Mesenchymal stem cell (in vitro differentiated cells and primary cell): ENCODE results near the gene MAPK7.
A peak's percentile ranks its signal among the peaks of the same experiment; 100 is the strongest.

Experiments used
- DNase-seq: peaks from one replicate; pipeline ENCODE4 v3.0.0-alpha.2; 2013
- H2AFZ ChIP-seq: one replicate; pipeline ENCODE4 v1.6.1; 2013; ENCODE audit warnings: low read depth, mild to moderate bottlenecking, control low read depth, inconsistent platforms, low read length, moderate library complexity
- H2AK5ac ChIP-seq: 2 replicates; pipeline ENCODE4 v1.6.1; 2013; ENCODE audit warnings: low read length, moderate library complexity, mild to moderate bottlenecking, inconsistent platforms; ENCODE audit not compliant: severe bottlenecking
- H2BK120ac ChIP-seq: one replicate; pipeline ENCODE4 v1.6.1; 2013; ENCODE audit warnings: low read depth, mild to moderate bottlenecking, inconsistent platforms, low read length, moderate library complexity
- H2BK12ac ChIP-seq, 2 experiments: one replicate each; pipeline ENCODE4 v1.6.1; 2013; ENCODE audit warnings: inconsistent platforms in 2 of 2, low read length in 2 of 2, mild to moderate bottlenecking in 2 of 2, moderate library complexity in 2 of 2, control low read depth in 1 of 2
- H2BK15ac ChIP-seq: one replicate; pipeline ENCODE4 v1.6.1; 2013; ENCODE audit warnings: mild to moderate bottlenecking, low read depth, inconsistent platforms; ENCODE audit not compliant: poor library complexity, severe bottlenecking
- H2BK5ac ChIP-seq: 2 replicates; pipeline ENCODE4 v1.6.1; 2013; ENCODE audit warnings: low read depth, mild to moderate bottlenecking, low read length, control low read depth, inconsistent platforms; ENCODE audit not compliant: poor library complexity, severe bottlenecking
- H3K14ac ChIP-seq, 2 experiments: one replicate each; pipeline ENCODE4 v1.6.1; 2013; ENCODE audit warnings: inconsistent platforms in 2 of 2, low read length in 2 of 2, control low read depth in 1 of 2, mild to moderate bottlenecking in 1 of 2, moderate library complexity in 1 of 2
- H3K18ac ChIP-seq, 2 experiments: one replicate each; pipeline ENCODE4 v1.6.1; 2013; ENCODE audit warnings: inconsistent platforms in 2 of 2, low read length in 2 of 2, control low read depth in 1 of 2, low read depth in 1 of 2, mild to moderate bottlenecking in 1 of 2
- H3K23ac ChIP-seq, 2 experiments: one replicate each; pipeline ENCODE4 v1.6.1; 2013; ENCODE audit warnings: inconsistent platforms in 2 of 2, low read length in 2 of 2, mild to moderate bottlenecking in 2 of 2, moderate library complexity in 2 of 2, control low read depth in 1 of 2
- H3K27ac ChIP-seq: 2 replicates; pipeline ENCODE4 v1.5.1; 2013; ENCODE audit warnings: mild to moderate bottlenecking, moderate library complexity, low read length, control low read depth, inconsistent platforms; ENCODE audit not compliant: poor library complexity, severe bottlenecking
- H3K27me3 ChIP-seq, 2 experiments: 2 replicates each; pipeline versions ENCODE4 v1.6.1 to v1.7.0; 2013; ENCODE audit warnings: low read length in 2 of 2, mild to moderate bottlenecking in 2 of 2, moderate library complexity in 2 of 2, control low read depth in 1 of 2, inconsistent platforms in 1 of 2; ENCODE audit not compliant: control insufficient read depth in 1 of 2, insufficient read depth in 1 of 2
- H3K36me3 ChIP-seq, 2 experiments: 2 replicates each; pipeline versions ENCODE4 v1.6.1 to v1.7.0; 2013; ENCODE audit warnings: low read length in 2 of 2, control low read depth in 1 of 2, inconsistent platforms in 1 of 2, low read depth in 1 of 2, mild to moderate bottlenecking in 1 of 2; ENCODE audit not compliant: insufficient read depth in 2 of 2, control insufficient read depth in 1 of 2
- H3K4ac ChIP-seq, 2 experiments: one replicate each; pipeline ENCODE4 v1.6.1; 2013; ENCODE audit warnings: inconsistent platforms in 2 of 2, low read length in 2 of 2, mild to moderate bottlenecking in 2 of 2, moderate library complexity in 2 of 2, control low read depth in 1 of 2, low read depth in 1 of 2
- H3K4me1 ChIP-seq: 2 replicates; pipeline ENCODE4 v1.6.1; 2013; ENCODE audit warnings: low read depth, low read length, control low read depth; ENCODE audit not compliant: control insufficient read depth, insufficient read depth
- H3K4me2 ChIP-seq: 2 replicates; pipeline ENCODE4 v1.6.1; 2013; ENCODE audit warnings: low read length, mild to moderate bottlenecking, inconsistent platforms; ENCODE audit not compliant: poor library complexity, severe bottlenecking
- H3K4me3 ChIP-seq, 2 experiments: 2 replicates each; pipeline versions ENCODE4 v1.5.1 to v1.7.0; 2013; ENCODE audit warnings: low read length in 2 of 2, mild to moderate bottlenecking in 2 of 2, control low read depth in 1 of 2, low read depth in 1 of 2; ENCODE audit not compliant: insufficient read depth in 1 of 2
- H3K79me1 ChIP-seq: replicated peaks from 2 replicates; pipeline ENCODE4 v1.6.1; 2013; ENCODE audit warnings: mild to moderate bottlenecking, control low read depth, low read length, inconsistent platforms; ENCODE audit not compliant: poor library complexity, severe bottlenecking
- H3K9ac ChIP-seq: 2 replicates; pipeline ENCODE4 v1.7.0; 2013; ENCODE audit warnings: mild to moderate bottlenecking, low read length, moderate library complexity
- H3K9me3 ChIP-seq: 2 replicates; pipeline ENCODE4 v1.7.0; 2013; ENCODE audit warnings: mild to moderate bottlenecking, low read length; ENCODE audit not compliant: control insufficient read depth
- H4K8ac ChIP-seq: one replicate; pipeline ENCODE4 v1.6.1; 2013; ENCODE audit warnings: inconsistent platforms, mild to moderate bottlenecking, low read length, moderate library complexity
- H4K91ac ChIP-seq: one replicate; pipeline ENCODE4 v1.6.1; 2013; ENCODE audit warnings: mild to moderate bottlenecking, low read length, inconsistent platforms
- WGBS: methylation state at CpG from one replicate; pipeline ENCODE4 v1.1.7; 2013; ENCODE audit warnings: mixed read lengths; 5-methylcytosine and 5-hydroxymethylcytosine counted together

MAPK7 gene

DNA sequence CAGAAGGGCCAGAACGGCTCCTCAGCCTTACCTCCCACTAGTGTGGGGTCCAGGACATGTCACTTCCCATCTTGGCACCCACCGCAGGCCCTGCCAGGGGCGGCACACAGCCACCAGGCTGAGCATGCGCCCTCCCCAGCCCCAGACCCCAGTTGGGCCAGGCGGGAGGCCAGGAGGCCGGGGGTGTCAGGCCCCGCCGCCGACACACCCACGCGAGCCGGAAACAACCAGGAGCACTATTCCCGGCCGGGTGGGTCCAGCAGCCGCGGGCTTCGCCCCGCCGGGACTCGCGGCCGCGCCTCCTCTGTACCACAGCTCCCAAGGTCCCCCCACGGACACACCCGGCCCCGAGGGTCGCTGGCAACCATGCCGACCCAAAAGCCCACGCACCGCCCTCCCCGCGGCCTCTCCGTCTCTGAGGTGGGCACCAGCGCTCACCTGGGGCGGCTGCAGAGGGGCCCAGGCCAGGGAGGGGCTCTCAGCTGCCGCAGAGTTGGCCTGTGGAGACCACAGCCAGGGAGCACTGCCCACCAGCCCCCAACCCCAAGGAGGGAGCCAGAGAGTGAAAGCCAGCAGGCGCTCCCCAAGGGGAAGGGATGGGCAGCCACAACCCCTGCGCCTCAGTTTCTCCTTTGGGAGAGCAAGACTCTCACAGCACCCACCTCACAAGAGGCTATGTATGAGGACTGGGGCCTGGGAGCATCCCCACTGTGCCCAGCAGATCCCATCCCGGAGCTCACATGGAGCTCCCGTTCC, 33.8 kb upstream of the MAPK7 start:
- Histone ChIP-seq H3K4me3 (no peak overlapping the region), H4K91ac (no peak overlapping the region), H3K4ac (no peak overlapping the region), H3K23ac (no peak overlapping the region), H3K4me2 (no peak overlapping the region), H3K36me3 (peaks cover 0 to 24% of the 10 kb centered on the region in 2 experiments), H3K9ac (no peak overlapping the region), H3K14ac (no peak overlapping the region), H2BK120ac (no peak overlapping the region), H2BK5ac (no peak overlapping the region), H2BK15ac (peak overlapping the region; percentile 60), H3K27me3 (no peaks in the 10 kb centered on the region), H3K4me1 (peaks cover 38% of the 10 kb centered on the region), H3K27ac (no peak overlapping the region), H3K9me3 (no peaks in the 10 kb centered on the region), H4K8ac (no peak overlapping the region), H2AK5ac (no peak overlapping the region), H3K18ac (no peak overlapping the region), H2AFZ (no peak overlapping the region), H3K79me1 (no peaks in the 10 kb centered on the region), H2BK12ac (no peak overlapping the region)
- no peak for DNase-seq
- 98% methylated on average over 39 of the region's 40 CpGs for WGBS

DNA sequence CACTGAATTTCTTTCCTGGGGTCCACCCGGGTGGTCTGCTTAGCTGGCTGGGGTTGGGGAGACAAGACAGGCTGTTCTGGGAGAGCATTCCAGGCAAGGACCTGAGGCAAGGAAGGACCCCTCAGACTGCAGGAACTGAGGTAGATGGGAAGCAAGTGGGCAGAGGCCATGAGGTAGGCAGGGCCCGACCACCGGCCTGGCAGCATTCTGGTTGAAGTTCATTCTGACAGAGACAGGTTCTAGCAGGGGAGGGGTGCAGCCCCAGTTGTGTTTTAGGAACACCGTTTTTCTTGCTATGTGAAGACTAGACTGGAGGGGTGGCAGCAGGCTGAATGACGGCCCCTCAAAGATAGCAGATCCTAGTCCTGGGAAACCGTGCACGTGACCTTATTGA, 33.2 kb upstream of the MAPK7 start:
- H3K4me2 ChIP-seq: no peak overlapping the region
- H3K9me3 ChIP-seq: no peaks in the 10 kb centered on the region
- H2BK12ac ChIP-seq: no peak overlapping the region
- H3K27ac ChIP-seq: no peak overlapping the region
- no peak overlapping the region for H4K8ac ChIP-seq
- H3K27me3 ChIP-seq: no peaks in the 10 kb centered on the region
- no peak overlapping the region for H2AK5ac ChIP-seq
- WGBS: 96% methylated on average over 7 of the region's 7 CpGs
- no peak overlapping the region for H3K4me3 ChIP-seq
- H3K79me1 ChIP-seq: no peaks in the 10 kb centered on the region
- no peak overlapping the region for H2BK15ac ChIP-seq
- H3K4ac ChIP-seq: no peak overlapping the region
- no peak overlapping the region for H2AFZ ChIP-seq
- no peak overlapping the region for H3K23ac ChIP-seq
- H3K4me1 ChIP-seq: peaks cover 37% of the 10 kb centered on the region
- H3K14ac ChIP-seq: no peak overlapping the region
- H2BK120ac ChIP-seq: no peak overlapping the region
- H3K18ac ChIP-seq: no peak overlapping the region
- no peak overlapping the region for H3K9ac ChIP-seq
- no peak for DNase-seq
- peaks cover 0 to 24% of the 10 kb centered on the region in 2 experiments for H3K36me3 ChIP-seq
- H2BK5ac ChIP-seq: no peak overlapping the region
- H4K91ac ChIP-seq: no peak overlapping the region

DNA sequence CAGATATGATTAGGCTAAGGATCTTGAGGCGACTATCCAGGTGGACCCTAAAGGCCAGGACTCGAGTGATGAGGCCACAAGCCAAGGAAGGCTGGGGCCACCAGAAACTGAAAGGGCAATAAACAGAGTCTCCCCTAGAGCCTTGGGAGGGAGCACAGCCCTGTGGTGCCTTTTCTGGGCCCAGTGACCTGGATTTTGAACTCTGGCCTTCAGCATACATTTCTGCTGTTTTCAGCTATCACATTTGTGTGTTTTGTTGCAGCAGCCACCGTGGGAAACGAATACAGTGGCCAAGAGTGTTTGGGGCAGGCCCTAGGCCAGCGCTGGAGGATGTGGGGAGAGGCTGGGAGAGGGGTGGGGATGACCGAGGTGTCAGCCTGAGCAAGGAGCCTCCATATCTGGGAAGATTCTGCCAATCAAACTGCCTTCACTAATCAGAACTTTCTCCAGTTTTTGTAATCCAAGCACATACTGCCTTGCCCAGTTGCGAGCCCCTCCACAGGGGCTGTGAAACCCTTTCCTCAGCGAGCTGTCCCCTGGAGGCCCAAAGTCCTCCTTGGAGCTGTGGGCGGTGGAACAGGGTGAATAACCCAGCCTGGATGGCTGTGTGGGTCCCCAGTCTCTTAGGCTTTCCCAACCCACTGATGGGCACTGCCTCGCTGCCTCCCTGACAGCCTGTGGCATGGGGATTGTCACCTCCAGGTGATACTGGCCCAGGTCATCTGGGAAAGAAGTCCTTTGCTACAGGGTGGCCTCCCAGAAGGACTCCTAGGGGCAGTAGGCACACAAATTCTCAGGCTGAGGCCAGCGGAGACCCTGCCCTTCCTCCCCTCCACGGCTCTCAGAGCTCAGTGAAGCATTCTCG, 32.6 kb upstream of the MAPK7 start:
- H2BK15ac ChIP-seq: peak overlapping the region; percentile 35
- no peak for DNase-seq
- no peak overlapping the region for H2BK5ac ChIP-seq
- no peak overlapping the region for H3K4me2 ChIP-seq
- no peaks in the 10 kb centered on the region for H3K27me3 ChIP-seq
- H4K91ac ChIP-seq: peak overlapping the region; percentile 12
- H3K36me3 ChIP-seq: peaks cover 0 to 24% of the 10 kb centered on the region in 2 experiments
- no peak overlapping the region for H3K4me3 ChIP-seq
- WGBS: 96% methylated on average over 13 of the region's 13 CpGs
- no peaks in the 10 kb centered on the region for H3K9me3 ChIP-seq
- peaks cover 37% of the 10 kb centered on the region for H3K4me1 ChIP-seq
- H3K27ac ChIP-seq: no peak overlapping the region
- peak overlapping the region in 1 of 2 experiments; percentile 88 for H3K14ac ChIP-seq
- no peak overlapping the region for H2AFZ ChIP-seq
- peak overlapping the region; percentile 24 to 28 for H2BK12ac ChIP-seq
- H2BK120ac ChIP-seq: no peak overlapping the region
- H3K18ac ChIP-seq: peak overlapping the region; percentile 56 to 89
- H3K9ac ChIP-seq: peak overlapping the region; percentile 61
- H2AK5ac ChIP-seq: no peak overlapping the region
- no peaks in the 10 kb centered on the region for H3K79me1 ChIP-seq
- H3K23ac ChIP-seq: peak overlapping the region in 1 of 2 experiments; percentile 15
- peak overlapping the region; percentile 16 to 71 for H3K4ac ChIP-seq
- peak overlapping the region; percentile 79 for H4K8ac ChIP-seq
